ENCODE measurements around the gene OPHN1. TPM values are rescaled to one million over a fixed set of nuclear protein-coding genes. Genes with fewer than 3 reads are reported as not detected.

Gene OPHN1
- total RNA-seq, 4 donors from 2014 or later: 7.0 to 11.5 (median 10.5) TPM

DNA sequence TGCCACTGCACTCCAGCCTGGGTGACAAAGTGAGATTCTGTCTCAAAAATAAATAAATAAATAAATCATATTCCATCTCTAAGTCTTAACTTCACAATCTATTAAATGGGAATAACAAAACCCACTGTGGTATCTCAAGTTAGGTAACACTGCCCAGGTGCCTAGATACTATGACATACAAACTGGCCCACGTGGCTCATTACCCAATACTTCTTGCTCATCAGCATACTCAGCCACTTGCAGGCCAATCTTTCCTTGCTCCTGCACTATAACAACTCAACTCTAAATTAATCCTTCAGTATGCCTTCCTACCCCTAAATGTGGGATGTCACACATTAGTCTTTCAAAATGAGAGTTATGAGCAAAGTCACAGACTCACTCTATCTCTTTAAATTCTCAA lies 230.1 kb downstream of the OPHN1 start:
- H3K9me3 ChIP-seq: no peaks in the 10 kb centered on the region
- H3K27me3 ChIP-seq: no peaks in the 10 kb centered on the region
- 85 to 89% methylated on average over 1 of the region's 1 CpG for WGBS, 2 donors
- H3K36me3 ChIP-seq: no peaks in the 10 kb centered on the region
- intact Hi-C loops (cut with DNase I): no loop called here
- H3K4me3 ChIP-seq (replicated peaks in 1 of 3): no peak overlapping the region
- H3K4me1 ChIP-seq: no peaks in the 10 kb centered on the region
- no peak for DNase-seq
- H3K27ac ChIP-seq: no peak overlapping the region
- no peak for TF ChIP-seq POLR2A (IDR thresholded peaks at IDR 0.05)

DNA sequence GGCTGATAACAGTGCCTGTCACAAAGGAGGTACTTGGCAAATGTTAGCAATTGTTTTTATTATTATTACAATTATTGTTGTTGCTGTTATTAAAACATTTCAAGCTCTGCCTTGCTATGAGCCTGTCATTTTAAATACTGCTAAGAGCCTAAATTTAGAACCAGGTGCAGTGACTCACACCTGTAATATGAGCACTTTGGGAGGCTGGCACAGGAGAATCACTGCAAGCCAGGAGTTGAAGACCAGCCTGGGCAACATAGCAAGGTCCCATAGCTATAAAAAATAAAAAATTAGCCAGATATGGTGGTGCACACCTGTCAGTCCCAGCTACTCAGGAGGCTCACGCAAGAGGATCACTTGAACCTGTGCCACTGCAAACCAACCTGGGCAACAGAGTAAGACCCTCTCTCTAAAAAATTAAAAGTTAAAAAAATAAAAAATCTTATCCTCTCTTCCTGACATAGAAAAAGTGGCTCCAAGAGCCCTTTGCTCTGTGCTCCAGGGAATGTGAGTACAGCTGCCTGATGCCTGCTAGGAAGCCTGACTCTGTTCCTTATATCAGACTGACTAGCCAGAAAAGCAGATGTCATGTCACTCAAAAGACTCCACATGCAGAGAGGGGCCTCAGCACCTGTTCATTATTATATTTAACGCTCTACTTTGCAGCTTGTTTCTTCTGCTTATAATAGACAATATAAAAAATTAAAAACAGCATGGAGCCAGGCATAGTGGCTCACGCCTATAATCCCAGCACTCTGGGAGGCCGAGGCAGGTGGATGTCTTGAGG lies 234.0 kb downstream of the OPHN1 start:
- intact Hi-C loops (cut with DNase I): loop anchor here (5.0 kb wide), 1 partner anchor 263 kb away; no protein-coding TSS in a partner anchor
- no peak overlapping the region for H3K27ac ChIP-seq
- H3K9me3 ChIP-seq: no peaks in the 10 kb centered on the region
- no peak for TF ChIP-seq POLR2A (IDR thresholded peaks at IDR 0.05)
- TF ChIP-seq, protein P1, sequence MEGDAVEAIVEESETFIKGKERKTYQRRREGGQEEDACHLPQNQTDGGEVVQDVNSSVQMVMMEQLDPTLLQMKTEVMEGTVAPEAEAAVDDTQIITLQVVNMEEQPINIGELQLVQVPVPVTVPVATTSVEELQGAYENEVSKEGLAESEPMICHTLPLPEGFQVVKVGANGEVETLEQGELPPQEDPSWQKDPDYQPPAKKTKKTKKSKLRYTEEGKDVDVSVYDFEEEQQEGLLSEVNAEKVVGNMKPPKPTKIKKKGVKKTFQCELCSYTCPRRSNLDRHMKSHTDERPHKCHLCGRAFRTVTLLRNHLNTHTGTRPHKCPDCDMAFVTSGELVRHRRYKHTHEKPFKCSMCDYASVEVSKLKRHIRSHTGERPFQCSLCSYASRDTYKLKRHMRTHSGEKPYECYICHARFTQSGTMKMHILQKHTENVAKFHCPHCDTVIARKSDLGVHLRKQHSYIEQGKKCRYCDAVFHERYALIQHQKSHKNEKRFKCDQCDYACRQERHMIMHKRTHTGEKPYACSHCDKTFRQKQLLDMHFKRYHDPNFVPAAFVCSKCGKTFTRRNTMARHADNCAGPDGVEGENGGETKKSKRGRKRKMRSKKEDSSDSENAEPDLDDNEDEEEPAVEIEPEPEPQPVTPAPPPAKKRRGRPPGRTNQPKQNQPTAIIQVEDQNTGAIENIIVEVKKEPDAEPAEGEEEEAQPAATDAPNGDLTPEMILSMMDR (IDR thresholded peaks at IDR 0.05): no peak
- no peaks in the 10 kb centered on the region for H3K27me3 ChIP-seq
- no peaks in the 10 kb centered on the region for H3K36me3 ChIP-seq
- H3K4me1 ChIP-seq: no peaks in the 10 kb centered on the region
- H3K4me3 ChIP-seq (replicated peaks in 1 of 3): no peak overlapping the region
- no peak for DNase-seq
- 97 to 100% methylated on average over 1 to 4 of the region's 4 CpGs for WGBS, 2 donors

DNA sequence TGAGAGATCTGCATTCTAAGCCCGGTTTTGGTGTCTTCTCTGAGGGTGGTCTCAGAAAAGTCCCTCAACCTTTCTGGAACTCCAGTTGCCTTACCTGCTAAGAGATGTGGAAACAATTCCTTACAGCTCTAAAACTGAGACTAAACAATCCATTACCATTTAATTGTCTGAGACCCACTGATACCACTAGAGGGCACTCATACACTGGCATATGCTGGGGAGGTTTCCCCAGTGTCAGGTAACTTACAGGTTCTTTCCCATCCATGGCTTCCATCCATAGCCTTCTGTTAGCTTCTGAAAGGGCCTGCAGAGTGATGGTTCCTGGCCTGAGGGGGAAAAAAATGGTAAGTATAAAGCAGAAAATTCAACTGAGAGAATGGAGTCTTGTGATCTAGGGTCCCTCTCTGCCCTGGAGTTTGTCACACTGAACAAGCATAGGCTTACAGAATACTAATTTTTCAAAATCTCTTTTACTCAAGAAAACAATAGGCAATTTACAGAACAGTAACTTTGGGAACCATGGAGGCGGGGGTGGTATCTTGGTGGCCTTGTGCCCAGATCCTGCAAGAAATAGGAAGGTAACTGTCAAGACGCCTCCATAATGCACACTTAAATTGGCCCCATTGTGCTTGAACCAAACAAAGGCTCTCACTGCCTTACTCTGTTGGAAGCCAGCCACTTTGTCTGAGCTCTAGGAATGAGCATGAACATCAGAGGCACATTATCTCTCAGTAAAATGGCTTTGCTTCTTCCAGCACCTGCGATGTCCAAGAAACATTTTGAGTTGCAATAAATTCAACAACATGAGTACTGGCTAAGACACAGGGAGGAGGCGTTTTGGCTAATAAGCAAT lies 236.1 kb downstream of the OPHN1 start:
- WGBS, 2 donors: 66 to 67% methylated on average over 5 of the region's 5 CpGs
- peak; percentile 5 to 28 for DNase-seq
- intact Hi-C loops (cut with DNase I): loop anchor here (5.0 kb wide), 1 partner anchor 265 kb away; no protein-coding TSS in a partner anchor

DNA sequence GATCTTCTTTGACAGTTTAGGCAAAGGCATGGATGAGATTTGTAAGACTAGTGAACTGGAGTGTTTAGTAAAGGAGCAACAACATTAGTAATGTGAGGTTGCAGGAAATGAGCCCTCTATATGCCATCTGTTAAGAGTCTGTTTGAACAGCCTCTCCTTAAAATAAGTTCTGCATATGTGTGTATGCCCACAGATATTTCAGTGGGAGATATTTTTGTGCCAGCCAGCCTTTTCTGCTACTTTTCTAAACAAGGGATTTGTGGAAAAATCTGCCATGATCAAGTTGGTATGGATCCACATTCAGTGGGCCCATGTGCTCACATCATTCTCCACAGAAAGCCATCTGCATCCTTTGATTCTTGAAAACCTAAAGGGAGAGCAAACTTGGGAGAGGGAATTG lies 237.7 kb downstream of the OPHN1 start:
- no peak for TF ChIP-seq POLR2A (IDR thresholded peaks at IDR 0.05)
- TF ChIP-seq, protein P1 (IDR thresholded peaks at IDR 0.05): no peak
- no peaks in the 10 kb centered on the region for H3K9me3 ChIP-seq
- intact Hi-C loops (cut with DNase I): loop anchor here (5.0 kb wide), 1 partner anchor 267 kb away; no protein-coding TSS in a partner anchor
- no peaks in the 10 kb centered on the region for H3K27me3 ChIP-seq
- no peaks in the 10 kb centered on the region for H3K36me3 ChIP-seq
- H3K27ac ChIP-seq: no peak overlapping the region
- H3K4me3 ChIP-seq (replicated peaks in 1 of 3): no peak overlapping the region
- no peaks in the 10 kb centered on the region for H3K4me1 ChIP-seq
- DNase-seq: no peak

More for the DNA sequence above, 236.1 kb downstream of the OPHN1 start:
- Histone ChIP-seq H3K27me3 (no peaks in the 10 kb centered on the region), H3K4me3 (replicated peaks in 1 of 3) (no peak overlapping the region), H3K27ac (no peak overlapping the region), H3K4me1 (no peaks in the 10 kb centered on the region), H3K36me3 (no peaks in the 10 kb centered on the region), H3K9me3 (no peaks in the 10 kb centered on the region)
- TF ChIP-seq, protein P1 (IDR thresholded peaks at IDR 0.05): peak; percentile 21 to 72 (median 60)
- no peak for TF ChIP-seq POLR2A (IDR thresholded peaks at IDR 0.05)

DNA sequence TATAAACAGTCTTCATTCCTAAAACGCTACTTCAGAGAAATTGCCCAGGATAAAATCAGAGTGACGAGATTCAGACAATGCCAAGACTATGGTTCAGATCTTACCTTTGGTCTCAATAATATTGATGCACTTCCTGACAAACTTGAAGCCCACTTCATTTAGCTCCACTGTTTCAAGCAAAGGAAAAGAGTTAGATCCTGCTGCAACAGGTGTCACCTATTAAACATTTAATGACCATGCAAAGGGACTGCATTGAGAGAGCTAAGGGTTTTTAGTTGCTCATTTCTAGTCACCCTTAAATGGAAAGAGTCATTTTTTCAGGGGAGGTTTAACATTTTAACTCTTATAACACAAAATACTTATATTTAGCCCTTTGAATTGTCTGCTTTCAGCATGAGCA lies 239.5 kb downstream of the OPHN1 start:
- H3K4me3 ChIP-seq (replicated peaks in 1 of 3): no peak overlapping the region
- intact Hi-C loops (cut with DNase I): no loop called here

More for the DNA sequence above, 239.5 kb downstream of the OPHN1 start:
- WGBS, 2 donors: 94 to 97% methylated on average over 2 of the region's 2 CpGs
- Histone ChIP-seq H3K9me3 (no peaks in the 10 kb centered on the region), H3K4me1 (no peaks in the 10 kb centered on the region), H3K27me3 (no peaks in the 10 kb centered on the region), H3K36me3 (no peaks in the 10 kb centered on the region), H3K27ac (no peak overlapping the region)
- no peak for DNase-seq
- TF ChIP-seq POLR2A (IDR thresholded peaks at IDR 0.05): no peak
- TF ChIP-seq, protein P1 (IDR thresholded peaks at IDR 0.05): no peak
